Peyer's patch (tissue), 4 donors: ENCODE measurements around the gene DUOXA1. TPM values are rescaled to one million over a fixed set of nuclear protein-coding genes. Genes with fewer than 3 reads are reported as not detected.

Source experiments
- DNase-seq, 3 donors: peaks; one replicate each; pipeline ENCODE4 v3.0.0-alpha.2; 2017 to 2019
- H3K27ac ChIP-seq, 4 donors: fragments of 200-600 bp; sonication (generic); one replicate each; pipeline ENCODE4 v1.5.1; 2016 to 2019
- H3K27me3 ChIP-seq, 2 donors: fragments of 200-600 bp; sonication (generic); one replicate each; pipeline ENCODE4 v1.5.1; 2019
- H3K36me3 ChIP-seq, 3 donors: fragments of 200-600 bp; sonication (generic); one replicate each; pipeline ENCODE4 v1.5.1; 2016 to 2019
- H3K4me1 ChIP-seq, 4 donors: fragments of 200-600 bp; sonication (generic); one replicate each; pipeline ENCODE4 v1.5.1; 2016 to 2019
- H3K4me3 ChIP-seq, 4 donors: fragments of 200-600 bp; sonication (generic); 1 replicate in 3 of 4; 2 replicates in 1 of 4; pipeline ENCODE4 v1.5.1; 2016 to 2019; ENCODE audit warnings: mild to moderate bottlenecking in 1 of 4
- H3K9me3 ChIP-seq, 4 donors: fragments of 200-600 bp; sonication (generic); one replicate each; pipeline ENCODE4 v1.5.1; 2016 to 2019; ENCODE audit warnings: mild to moderate bottlenecking in 1 of 4
- CTCF ChIP-seq, 6 experiments: fragments of 450-650 bp in 4 of 6; fragments of 200-600 bp in 2 of 6; sonication (generic) in 1 of 6; IDR thresholded peaks; one replicate each; pipeline ENCODE4 v1.5.1; 2017 to 2019; ENCODE audit warnings: antibody characterized with exemption in 6 of 6, mild to moderate bottlenecking in 3 of 6, moderate library complexity in 1 of 6
- POLR2A ChIP-seq, 2 donors: fragments of 450-650 bp; IDR thresholded peaks; one replicate each; pipeline ENCODE4 v1.5.1; 2017; ENCODE audit warnings: antibody characterized with exemption in 2 of 2, mild to moderate bottlenecking in 2 of 2, moderate library complexity in 2 of 2
- total RNA-seq, 4 donors: library from RNA; depleted of rRNA; stranded (reverse); fragments of >200 nt; gene quantifications; one replicate each; pipeline ENCODE4 v1.1.0, GENCODE V29; 2016

Gene DUOXA1
- total RNA-seq, 4 donors from 2014 or later = 1.2 TPM; not detected in 3

GRCh38 chr15:45169608-45170480 is 40.2 kb upstream of the DUOXA1 start:
- H3K4me1 ChIP-seq = peaks cover 0 to 15% (median 0%) of the 10 kb centered on the region in 4 donors
- H3K9me3 ChIP-seq = no peaks in the 10 kb centered on the region
- H3K27me3 ChIP-seq = no peaks in the 10 kb centered on the region
- TF ChIP-seq CTCF (IDR thresholded peaks at IDR 0.05) = no peak
- no peak for TF ChIP-seq POLR2A (IDR thresholded peaks at IDR 0.05)
- no peaks in the 10 kb centered on the region for H3K36me3 ChIP-seq
- peak overlapping the region in 1 of 4 donors; percentile 46 for H3K27ac ChIP-seq
- no peak overlapping the region for H3K4me3 ChIP-seq
- DNase-seq = no peak

DNA sequence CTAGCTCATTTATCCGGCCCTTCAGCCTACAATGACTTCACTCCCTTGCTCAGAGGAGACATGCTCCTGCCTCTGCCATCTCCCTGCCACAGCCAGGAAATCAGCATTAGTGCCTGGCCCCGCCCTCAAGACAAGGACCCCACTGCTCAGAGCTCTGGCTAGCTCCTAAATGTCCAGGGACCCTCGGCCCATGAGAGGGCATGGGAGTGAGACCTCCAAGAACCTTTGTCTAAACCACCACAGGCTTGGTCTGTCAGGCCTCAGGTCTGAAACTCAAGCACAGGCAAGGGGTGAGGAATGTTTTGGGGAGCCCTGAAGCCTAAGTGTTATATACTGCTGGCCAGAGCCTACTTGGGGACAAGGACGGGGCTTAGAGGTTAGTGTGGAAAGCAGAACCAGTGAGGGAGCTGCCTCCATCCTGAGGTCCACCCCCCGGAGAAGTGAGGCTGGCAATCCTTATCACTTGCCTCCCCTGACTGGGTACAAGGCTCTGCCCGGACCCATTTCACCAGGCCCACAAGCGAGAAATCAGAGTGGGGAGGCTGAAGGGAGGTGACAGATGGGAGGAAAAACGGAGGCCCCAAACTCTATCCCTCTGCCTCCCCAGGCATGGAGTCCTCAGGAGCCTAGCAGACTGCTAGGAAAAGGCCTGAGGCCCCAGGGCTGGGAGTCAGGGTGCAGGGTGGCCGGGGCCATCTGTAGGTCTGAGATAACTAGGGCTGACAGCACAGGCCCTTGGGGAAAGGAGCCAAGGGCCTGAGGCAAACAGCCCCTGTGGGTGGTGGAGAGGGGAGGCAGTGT is 39.3 kb upstream of the DUOXA1 start:
- peak in 1 of 3 donors; percentile 37 for DNase-seq
- H3K4me1 ChIP-seq = peaks cover 0 to 15% (median 0%) of the 10 kb centered on the region in 4 donors
- H3K36me3 ChIP-seq = no peaks in the 10 kb centered on the region
- H3K27ac ChIP-seq = peak overlapping the region in 1 of 4 donors; percentile 46
- TF ChIP-seq POLR2A (IDR thresholded peaks at IDR 0.05) (no peak), CTCF (IDR thresholded peaks at IDR 0.05) (no peak)
- H3K4me3 ChIP-seq = no peak overlapping the region
- H3K9me3 ChIP-seq = no peaks in the 10 kb centered on the region
- no peaks in the 10 kb centered on the region for H3K27me3 ChIP-seq

GRCh38 chr15:45168286-45168685 is 38.6 kb upstream of the DUOXA1 start:
- TF ChIP-seq CTCF (IDR thresholded peaks at IDR 0.05) (no peak), POLR2A (IDR thresholded peaks at IDR 0.05) (no peak)
- no peaks in the 10 kb centered on the region for H3K9me3 ChIP-seq
- DNase-seq = peak in 1 of 3 donors; percentile 44
- peak overlapping the region in 1 of 4 donors; percentile 94 for H3K27ac ChIP-seq
- H3K4me1 ChIP-seq = peaks cover 0 to 15% (median 0%) of the 10 kb centered on the region in 4 donors
- no peaks in the 10 kb centered on the region for H3K36me3 ChIP-seq
- H3K27me3 ChIP-seq = no peaks in the 10 kb centered on the region
- no peak overlapping the region for H3K4me3 ChIP-seq

GRCh38 chr15:45167631-45168205 is 38.0 kb upstream of the DUOXA1 start:
- DNase-seq = no peak
- TF ChIP-seq POLR2A (IDR thresholded peaks at IDR 0.05) (no peak), CTCF (IDR thresholded peaks at IDR 0.05) (no peak)
- no peaks in the 10 kb centered on the region for H3K36me3 ChIP-seq
- peaks cover 0 to 15% (median 0%) of the 10 kb centered on the region in 4 donors for H3K4me1 ChIP-seq
- peak overlapping the region; percentile 92 to 95 (median 94) for H3K27ac ChIP-seq
- H3K27me3 ChIP-seq = no peaks in the 10 kb centered on the region
- no peaks in the 10 kb centered on the region for H3K9me3 ChIP-seq
- peak overlapping the region; percentile 60 to 90 (median 65) for H3K4me3 ChIP-seq

GRCh38 chr15:45166834-45167630 is 37.4 kb upstream of the DUOXA1 start:
- TF ChIP-seq CTCF (IDR thresholded peaks at IDR 0.05) (peak; percentile 62 to 80 (median 72)), POLR2A (IDR thresholded peaks at IDR 0.05) (peak in 1 of 2 donors; percentile 12)
- Histone ChIP-seq H3K27ac (peak overlapping the region; percentile 92 to 95 (median 94)), H3K27me3 (no peaks in the 10 kb centered on the region), H3K4me1 (peaks cover 0 to 15% (median 0%) of the 10 kb centered on the region in 4 donors), H3K4me3 (peak overlapping the region; percentile 60 to 90 (median 65)), H3K9me3 (no peaks in the 10 kb centered on the region), H3K36me3 (no peaks in the 10 kb centered on the region)
- peak; percentile 88 to 95 (median 89) for DNase-seq
